ENCODE data around the gene KIF15.
"Not testable (repeated sequence)": the region's sequence is repeated elsewhere in the genome, so short reads cannot be mapped to it uniquely, and the experiment has no call there.

Gene KIF15

GRCh38 chr3:44761424-44762169 lies at the start of gene KIF15, which contains the start of gene KIAA1143:
TSS of gene KIF15 (plus strand) at chr3:44761794. CDS start at chr3:44761866, 72 bp downstream.
TSS of gene KIAA1143 (minus strand) at chr3:44761619. CDS start at chr3:44761602, 17 bp downstream.
- DNase-seq (ENCODE audit: low spot score) = peak; percentile 96

GRCh38 chr3:44712455-44713075 lies 49.0 kb upstream of the KIF15 start, which contains the start of gene ZNF502:
TSS of gene ZNF502 (plus strand) at chr3:44712660. CDS start at chr3:44720262, 7,602 bp downstream.
- peak; percentile 90 for DNase-seq (ENCODE audit: low spot score)

- DNase-seq (ENCODE audit: low spot score) = no peak
Observed at GRCh38 chr3:44721231-44722102, 40.1 kb upstream of the KIF15 start.

GRCh38 chr3:44722103-44722401 lies 39.5 kb upstream of the KIF15 start:
- no peak for DNase-seq (ENCODE audit: low spot score)

GRCh38 chr3:44729384-44729910 lies 32.1 kb upstream of the KIF15 start, which contains the start of gene ZNF501:
TSS of gene ZNF501 (plus strand) at chr3:44729635. CDS start at chr3:44734422, 4,787 bp downstream.
- peak; percentile 87 for DNase-seq (ENCODE audit: low spot score)

GRCh38 chr3:44734646-44735168 lies 26.9 kb upstream of the KIF15 start:
- no peak for DNase-seq (ENCODE audit: low spot score)

- no peak for DNase-seq (ENCODE audit: low spot score)
Observed at GRCh38 chr3:44761101-44761423, 532 bp upstream of the KIF15 start.

- DNase-seq (ENCODE audit: low spot score) = no peak
Observed at GRCh38 chr3:44762170-44762677, 630 bp downstream of the KIF15 start.

- no peak for DNase-seq (ENCODE audit: low spot score)
Observed at GRCh38 chr3:44762690-44763089, 1.1 kb downstream of the KIF15 start.

GRCh38 chr3:44764248-44764647 lies 2.7 kb downstream of the KIF15 start:
- no peak for DNase-seq (ENCODE audit: low spot score)

GRCh38 chr3:44771424-44772098 lies 10.0 kb downstream of the KIF15 start:
- DNase-seq (ENCODE audit: low spot score) = no peak

GRCh38 chr3:44772099-44772442 lies 10.5 kb downstream of the KIF15 start:
- no peak for DNase-seq (ENCODE audit: low spot score)

GRCh38 chr3:44782891-44783290 lies 21.3 kb downstream of the KIF15 start:
- no peak for DNase-seq (ENCODE audit: low spot score)

GRCh38 chr3:44795197-44795596 lies 33.6 kb downstream of the KIF15 start:
- no peak for DNase-seq (ENCODE audit: low spot score)

- DNase-seq (ENCODE audit: low spot score) = no peak
Observed at GRCh38 chr3:44802011-44802410, 40.4 kb downstream of the KIF15 start.

GRCh38 chr3:44803298-44803697 lies 41.7 kb downstream of the KIF15 start:
- DNase-seq (ENCODE audit: low spot score) = no peak

- DNase-seq (ENCODE audit: low spot score) = no peak
Observed at GRCh38 chr3:44805960-44806359, 44.4 kb downstream of the KIF15 start.

GRCh38 chr3:44814751-44815150 lies 53.2 kb downstream of the KIF15 start:
- DNase-seq (ENCODE audit: low spot score) = no peak

- DNase-seq (ENCODE audit: low spot score) = not testable (repeated sequence)
Observed at GRCh38 chr3:44816334-44816733, 54.7 kb downstream of the KIF15 start.

GRCh38 chr3:44821206-44821605 lies 59.6 kb downstream of the KIF15 start:
- not testable (repeated sequence) for DNase-seq (ENCODE audit: low spot score)

- DNase-seq (ENCODE audit: low spot score) = no peak
Observed at GRCh38 chr3:44825264-44825925, 63.8 kb downstream of the KIF15 start.
